Measurements from ENCODE around the gene PTCD2.

The PTCD2 gene

GRCh38 chr5:72286798-72287197 is 33.4 kb upstream of the PTCD2 start:
- no peak overlapping the region for H3K4me3 ChIP-seq (ENCODE audit: low read depth, low read length)
- no peak for DNase-seq (ENCODE audit: low read depth)
- TF ChIP-seq CTCF (IDR thresholded peaks at IDR 0.05; ENCODE audit: low read depth, low read length, missing control alignments) = no peak

- DNase-seq (ENCODE audit: low read depth) = no peak
- no peak for TF ChIP-seq CTCF (IDR thresholded peaks at IDR 0.05; ENCODE audit: low read depth, low read length, missing control alignments)
Observed at GRCh38 chr5:72288924-72289323, 31.2 kb upstream of the PTCD2 start.

GRCh38 chr5:72290356-72291133 is 29.6 kb upstream of the PTCD2 start:
- DNase-seq (ENCODE audit: low read depth) = no peak
- TF ChIP-seq CTCF (IDR thresholded peaks at IDR 0.05; ENCODE audit: low read depth, low read length, missing control alignments) = no peak
- no peak overlapping the region for H3K4me3 ChIP-seq (ENCODE audit: low read depth, low read length)

More at GRCh38 chr5:72288924-72289323, 31.2 kb upstream of the PTCD2 start:
- H3K4me3 ChIP-seq (ENCODE audit: low read depth, low read length) = no peak overlapping the region

GRCh38 chr5:72291601-72292000 is 28.6 kb upstream of the PTCD2 start:
- DNase-seq (ENCODE audit: low read depth) = no peak
- no peak for TF ChIP-seq CTCF (IDR thresholded peaks at IDR 0.05; ENCODE audit: low read depth, low read length, missing control alignments)
- H3K4me3 ChIP-seq (ENCODE audit: low read depth, low read length) = no peak overlapping the region

- no peak for TF ChIP-seq CTCF (IDR thresholded peaks at IDR 0.05; ENCODE audit: low read depth, low read length, missing control alignments)
- no peak for DNase-seq (ENCODE audit: low read depth)
- H3K4me3 ChIP-seq (ENCODE audit: low read depth, low read length) = no peak overlapping the region
Observed at GRCh38 chr5:72292411-72292810, 27.8 kb upstream of the PTCD2 start.

- TF ChIP-seq CTCF (IDR thresholded peaks at IDR 0.05; ENCODE audit: low read depth, low read length, missing control alignments) = no peak
- H3K4me3 ChIP-seq (ENCODE audit: low read depth, low read length) = no peak overlapping the region; the same call in 1 of the 2 replicates
- DNase-seq (ENCODE audit: low read depth) = no peak
Observed at GRCh38 chr5:72293495-72294055, 26.6 kb upstream of the PTCD2 start.

Measured in GM12864 (cell line).